Liver (tissue), 3 donors: ENCODE data around the gene DNAL1.

ENCODE experiments used
- CTCF ChIP-seq: fragments of 150-350 bp; IDR thresholded peaks from 2 replicates; pipeline ENCODE4 v1.5.1; 2017; ENCODE audit warnings: improper control_type of control experiment, low read depth, low read length; ENCODE audit not compliant: missing input control
- HNF4A ChIP-seq, 2 donors: conservative IDR thresholded peaks; 2 replicates each; pipeline ENCODE4 v1.6.1; 2016; ENCODE audit warnings: antibody characterized with exemption in 2 of 2, mild to moderate bottlenecking in 2 of 2
- MAX ChIP-seq: IDR thresholded peaks from 2 replicates; pipeline ENCODE4 v1.6.1; 2016; ENCODE audit warnings: antibody characterized with exemption
- donor health status: healthy.
- donor health status: healthy.

GRCh38 chr14:73725116-73726024 is 80.6 kb downstream of the DNAL1 start:
- no peak for TF ChIP-seq MAX
- no peak for TF ChIP-seq CTCF
- no peak for TF ChIP-seq HNF4A (conservative IDR thresholded peaks at IDR 0.05)
